HepG2 (cell line): ENCODE data around the gene SVIP. TPM values are rescaled to one million over a fixed set of nuclear protein-coding genes. Genes with fewer than 3 reads are reported as not detected.
A peak's percentile ranks its signal among the peaks of the same experiment; 100 is the strongest.

Source experiments
- ATAC-seq: fragments of 200-7000 bp; cut with Tn5 transposase; 3 replicates; pipeline ENCODE4 v1.9.1; 2020; ENCODE audit warnings: mild to moderate bottlenecking, moderate library complexity
- BruUV-seq: library from RNA; stranded (reverse); fragments of 400-500 nt; replicated peaks from 2 replicates; lab custom pipeline; 2021; lab: Mats Ljungman, UMichigan
- CTCF ChIA-PET: fragments of 300-600 bp; formaldehyde crosslinking; extraction: SDS; loops from one replicate; lab custom pipeline; 2021; ENCODE audit warnings: low total read pairs, inconsistent platforms, low intra/inter-chr PET ratio; lab: Yijun Ruan, JAX
- POLR2A ChIA-PET: fragments of 350-600 bp; sonication (Branson Sonifier 250); formaldehyde crosslinking; loops from one replicate; lab custom pipeline; 2020; ENCODE audit warnings: antibody characterized with exemption, inconsistent platforms; lab: Yijun Ruan, JAX
- DNase-seq: peaks from one replicate; pipeline ENCODE4 v3.0.0-alpha.2; 2015; ENCODE audit warnings: low spot score
- FAIRE-seq: peaks from 3 replicates; lab custom pipeline; 2011; peaks lifted over from hg19 to GRCh38; lab: Jason Lieb, UNC
- H2AFZ ChIP-seq: one replicate; pipeline ENCODE4 v1.6.1; 2011; ENCODE audit warnings: low read length, inconsistent platforms
- H3K27ac ChIP-seq: fragments of 300-600 bp; 3 replicates; pipeline ENCODE4 v1.8.0; 2011; ENCODE audit warnings: mixed run types, mild to moderate bottlenecking, mixed read lengths, low read length, inconsistent platforms; ENCODE audit not compliant: insufficient read depth; ENCODE audit errors: extremely low read length
- H3K27me3 ChIP-seq, 2 experiments: fragments of 200-600 bp in 1 of 2; 2 replicates in 1 of 2; 3 replicates in 1 of 2; pipeline versions ENCODE4 v1.6.0 to v1.8.0; 2011; ENCODE audit warnings: low read length in 2 of 2, mild to moderate bottlenecking in 2 of 2, moderate library complexity in 2 of 2, inconsistent platforms in 1 of 2; ENCODE audit not compliant: insufficient read depth in 2 of 2, control insufficient read depth in 1 of 2
- H3K36me3 ChIP-seq, 2 experiments: fragments of 200-600 bp in 1 of 2; replicated peaks in 1 of 2; 2 replicates in 1 of 2; 3 replicates in 1 of 2; pipeline versions ENCODE4 v1.5.1 to v1.8.0; 2011; ENCODE audit warnings: low read length in 2 of 2, inconsistent platforms in 1 of 2; ENCODE audit not compliant: insufficient read depth in 2 of 2, control insufficient read depth in 1 of 2
- H3K4me1 ChIP-seq: 2 replicates; pipeline ENCODE4 v1.5.1; 2012; ENCODE audit warnings: low read length, inconsistent platforms; ENCODE audit not compliant: insufficient read depth
- H3K4me2 ChIP-seq: 2 replicates; pipeline ENCODE4 v1.6.0; 2011; ENCODE audit warnings: low read depth, low read length, inconsistent platforms
- H3K4me3 ChIP-seq, 3 experiments: fragments of 200-600 bp in 1 of 3; sonication (generic), shearing (Covaris generic) in 1 of 3; replicated peaks in 1 of 3; 2 replicates each; pipeline ENCODE4 v1.5.1; 2011 to 2016; ENCODE audit warnings: low read length in 3 of 3, inconsistent platforms in 2 of 3, low read depth in 2 of 3, mild to moderate bottlenecking in 2 of 3, control low read depth in 1 of 3, mixed read lengths in 1 of 3; ENCODE audit not compliant: insufficient read depth in 1 of 3
- H3K79me2 ChIP-seq: one replicate; pipeline ENCODE4 v1.6.1; 2011; ENCODE audit warnings: low read length, inconsistent platforms; ENCODE audit not compliant: insufficient read depth
- H3K9ac ChIP-seq: 2 replicates; pipeline ENCODE4 v1.6.0; 2011; ENCODE audit warnings: mild to moderate bottlenecking, low read depth, low read length, inconsistent platforms; ENCODE audit not compliant: insufficient read depth
- H3K9me3 ChIP-seq: 2 replicates; pipeline ENCODE4 v1.5.1; 2012; ENCODE audit warnings: mild to moderate bottlenecking, low read length
- H4K20me1 ChIP-seq: 2 replicates; pipeline ENCODE4 v1.6.0; 2011; ENCODE audit warnings: inconsistent platforms, mild to moderate bottlenecking, low read length, moderate library complexity; ENCODE audit not compliant: insufficient read depth
- ADNP ChIP-seq: sonication (generic); formaldehyde crosslinking; IDR thresholded peaks from 2 replicates; pipeline ENCODE4 v1.4.0; 2020; ENCODE audit warnings: missing genetic modification reagents
- CEBPG ChIP-seq: IDR thresholded peaks from 2 replicates; pipeline ENCODE4 v1.6.1; 2016
- FOXJ3 ChIP-seq: sonication (generic); formaldehyde crosslinking; IDR thresholded peaks from 2 replicates; pipeline ENCODE4 v1.4.0; 2020; ENCODE audit warnings: missing genetic modification reagents, mild to moderate bottlenecking, borderline replicate concordance
- NR2C2 ChIP-seq: sonication (generic); formaldehyde crosslinking; IDR thresholded peaks from 2 replicates; pipeline ENCODE4 v1.4.0; 2020; ENCODE audit warnings: missing genetic modification reagents, mild to moderate bottlenecking, moderate library complexity, borderline replicate concordance
- REL ChIP-seq: sonication (generic); formaldehyde crosslinking; conservative IDR thresholded peaks from 2 replicates; pipeline ENCODE4 v1.8.0; 2022; ENCODE audit warnings: mild to moderate bottlenecking, missing genetic modification reagents, moderate library complexity
- SMAD3 ChIP-seq: sonication (generic); formaldehyde crosslinking; IDR thresholded peaks from 2 replicates; pipeline ENCODE4 v1.4.0; 2020; ENCODE audit warnings: missing genetic modification reagents
- ZNF264 ChIP-seq: sonication (generic); formaldehyde crosslinking; IDR thresholded peaks from 2 replicates; pipeline ENCODE4 v1.4.0; 2020; ENCODE audit warnings: missing genetic modification reagents
- WGBS: methylation state at CpG from one replicate; pipeline ENCODE4 v1.1.6; 2017; ENCODE audit warnings: low lambda C conversion rate; 5-methylcytosine and 5-hydroxymethylcytosine counted together
- in situ Hi-C: cut with HindIII; loops from 2 replicates; pipeline ENCODE4 v1.10.0; 2017; ENCODE audit warnings: low pct_unique_long_range_greater_than_20kb; ENCODE audit not compliant: extremely low pct_ligation_motif_present
- intact Hi-C: fragments of 100-400 bp; cut with micrococcal nuclease; formaldehyde crosslinking; loops from one replicate; pipeline ENCODE4 v1.10.0; 2022; ENCODE audit not compliant: unreplicated experiment
- polyA plus RNA-seq, 8 experiments: library from polyadenylated mRNA; depleted of rRNA in 3 of 8; stranded (reverse) in 7 of 8; unstranded in 1 of 8; fragments of >200 nt; fragmentation: Illumina TruSeq in 4 of 8; extraction: Trizol in 4 of 8; gene quantifications; 2 replicates each; pipeline versions ENCODE4 v1.2.1 to v1.2.3, GENCODE V29; 2011 to 2016; ENCODE audit warnings: low read depth in 4 of 8, missing spikeins in 1 of 8, mixed read lengths in 1 of 8; ENCODE audit not compliant: insufficient read depth in 1 of 8
- total RNA-seq, 5 experiments: library from RNA; depleted of rRNA; stranded (reverse); fragments of >200 nt; fragmentation: Illumina TruSeq; extraction: Trizol; gene quantifications; 2 replicates each; pipeline ENCODE4 v1.2.3, GENCODE V29; 2016; ENCODE audit warnings: low read depth in 1 of 5
- TF ChIP-seq, protein P1 (sequence below), 2 experiments: fragments of 450-650 bp in 1 of 2; sonication (generic) in 1 of 2; formaldehyde crosslinking; IDR thresholded peaks; 2 replicates each; pipeline versions ENCODE4 v1.5.0 to v1.8.0; 2020 to 2022; ENCODE audit warnings: mild to moderate bottlenecking in 1 of 2, missing genetic modification reagents in 1 of 2
- TF ChIP-seq, protein P2 (sequence below): sonication (generic); formaldehyde crosslinking; IDR thresholded peaks from 2 replicates; pipeline ENCODE4 v1.5.1; 2020; ENCODE audit warnings: mild to moderate bottlenecking, missing genetic modification reagents, moderate library complexity
- TF ChIP-seq, protein P3 (sequence below): IDR thresholded peaks from 2 replicates; pipeline ENCODE4 v1.6.1; 2016; ENCODE audit warnings: missing compliant biosample characterization, missing genetic modification reagents, borderline replicate concordance
- TF ChIP-seq, protein P4 (sequence below): sonication (generic); formaldehyde crosslinking; IDR thresholded peaks from one replicate; pipeline ENCODE4 v1.5.1; 2020; ENCODE audit warnings: mild to moderate bottlenecking, missing genetic modification reagents; ENCODE audit errors: not compliant biosample characterization

The SVIP gene
- total and polyA plus RNA-seq, 2 of the 13 experiments (the other 11 are each of a cell fraction or from before 2014, with no cell fraction given), result 6.3 to 27.2 TPM

DNA sequence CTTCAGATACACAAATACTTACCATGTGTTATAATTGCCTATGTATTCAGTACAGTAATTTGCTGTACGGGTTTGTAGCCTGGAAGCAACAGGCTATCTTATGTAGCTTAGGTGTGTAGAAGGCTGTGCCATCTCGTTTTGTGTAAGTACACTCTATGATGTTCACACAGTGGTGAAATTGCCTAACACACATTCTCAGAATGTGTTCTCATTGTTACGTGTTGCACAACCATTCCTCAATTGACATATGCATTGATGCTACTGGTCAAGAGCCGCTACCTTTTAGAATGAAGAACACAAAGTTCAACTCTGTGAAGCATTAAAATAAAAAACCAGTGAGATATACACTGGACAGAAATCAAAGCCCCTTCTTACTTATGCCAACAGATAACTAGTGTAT, 26.7 kb downstream of the SVIP start:
- H2AFZ ChIP-seq, result no peak overlapping the region
- ChIA-PET POLR2A (no interaction called here), CTCF (no interaction called here)
- H3K9me3 ChIP-seq, result no peaks in the 10 kb centered on the region
- no peaks in the 10 kb centered on the region for H3K79me2 ChIP-seq
- no peaks in the 10 kb centered on the region for H3K27me3 ChIP-seq
- intact Hi-C loops (no loop called here), in situ Hi-C loops (no loop called here)
- 65% methylated on average over 4 of the region's 4 CpGs for WGBS
- H3K9ac ChIP-seq, result no peak overlapping the region
- DNase-seq, result peak; percentile 76
- no peaks in the 10 kb centered on the region for H3K36me3 ChIP-seq
- no peaks in the 10 kb centered on the region for H4K20me1 ChIP-seq
- ATAC-seq, result peak; percentile 69
- no peak overlapping the region for H3K4me2 ChIP-seq
- H3K4me1 ChIP-seq, result peaks cover 10% of the 10 kb centered on the region
- H3K27ac ChIP-seq, result no peak overlapping the region
- H3K4me3 ChIP-seq, result no peak overlapping the region
- peak; percentile 68 for FAIRE-seq
- no TSS peak for BruUV-seq
- TF ChIP-seq ZNF264 (CRISPR knock-in tag), result no peak
- TF ChIP-seq, protein P1, sequence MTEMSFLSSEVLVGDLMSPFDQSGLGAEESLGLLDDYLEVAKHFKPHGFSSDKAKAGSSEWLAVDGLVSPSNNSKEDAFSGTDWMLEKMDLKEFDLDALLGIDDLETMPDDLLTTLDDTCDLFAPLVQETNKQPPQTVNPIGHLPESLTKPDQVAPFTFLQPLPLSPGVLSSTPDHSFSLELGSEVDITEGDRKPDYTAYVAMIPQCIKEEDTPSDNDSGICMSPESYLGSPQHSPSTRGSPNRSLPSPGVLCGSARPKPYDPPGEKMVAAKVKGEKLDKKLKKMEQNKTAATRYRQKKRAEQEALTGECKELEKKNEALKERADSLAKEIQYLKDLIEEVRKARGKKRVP (CRISPR knock-in tag; IDR thresholded peaks at IDR 0.05), result no peak
- no peak for TF ChIP-seq SMAD3 (CRISPR knock-in tag)
- TF ChIP-seq, protein P2, sequence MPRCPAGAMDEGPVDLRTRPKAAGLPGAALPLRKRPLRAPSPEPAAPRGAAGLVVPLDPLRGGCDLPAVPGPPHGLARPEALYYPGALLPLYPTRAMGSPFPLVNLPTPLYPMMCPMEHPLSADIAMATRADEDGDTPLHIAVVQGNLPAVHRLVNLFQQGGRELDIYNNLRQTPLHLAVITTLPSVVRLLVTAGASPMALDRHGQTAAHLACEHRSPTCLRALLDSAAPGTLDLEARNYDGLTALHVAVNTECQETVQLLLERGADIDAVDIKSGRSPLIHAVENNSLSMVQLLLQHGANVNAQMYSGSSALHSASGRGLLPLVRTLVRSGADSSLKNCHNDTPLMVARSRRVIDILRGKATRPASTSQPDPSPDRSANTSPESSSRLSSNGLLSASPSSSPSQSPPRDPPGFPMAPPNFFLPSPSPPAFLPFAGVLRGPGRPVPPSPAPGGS (CRISPR knock-in tag), result no peak
- TF ChIP-seq ADNP, result no peak
- no peak for TF ChIP-seq REL (CRISPR knock-in tag)
- TF ChIP-seq, protein P3, sequence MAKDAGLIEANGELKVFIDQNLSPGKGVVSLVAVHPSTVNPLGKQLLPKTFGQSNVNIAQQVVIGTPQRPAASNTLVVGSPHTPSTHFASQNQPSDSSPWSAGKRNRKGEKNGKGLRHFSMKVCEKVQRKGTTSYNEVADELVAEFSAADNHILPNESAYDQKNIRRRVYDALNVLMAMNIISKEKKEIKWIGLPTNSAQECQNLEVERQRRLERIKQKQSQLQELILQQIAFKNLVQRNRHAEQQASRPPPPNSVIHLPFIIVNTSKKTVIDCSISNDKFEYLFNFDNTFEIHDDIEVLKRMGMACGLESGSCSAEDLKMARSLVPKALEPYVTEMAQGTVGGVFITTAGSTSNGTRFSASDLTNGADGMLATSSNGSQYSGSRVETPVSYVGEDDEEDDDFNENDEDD (CRISPR knock-in tag), result no peak
- TF ChIP-seq, protein P4, sequence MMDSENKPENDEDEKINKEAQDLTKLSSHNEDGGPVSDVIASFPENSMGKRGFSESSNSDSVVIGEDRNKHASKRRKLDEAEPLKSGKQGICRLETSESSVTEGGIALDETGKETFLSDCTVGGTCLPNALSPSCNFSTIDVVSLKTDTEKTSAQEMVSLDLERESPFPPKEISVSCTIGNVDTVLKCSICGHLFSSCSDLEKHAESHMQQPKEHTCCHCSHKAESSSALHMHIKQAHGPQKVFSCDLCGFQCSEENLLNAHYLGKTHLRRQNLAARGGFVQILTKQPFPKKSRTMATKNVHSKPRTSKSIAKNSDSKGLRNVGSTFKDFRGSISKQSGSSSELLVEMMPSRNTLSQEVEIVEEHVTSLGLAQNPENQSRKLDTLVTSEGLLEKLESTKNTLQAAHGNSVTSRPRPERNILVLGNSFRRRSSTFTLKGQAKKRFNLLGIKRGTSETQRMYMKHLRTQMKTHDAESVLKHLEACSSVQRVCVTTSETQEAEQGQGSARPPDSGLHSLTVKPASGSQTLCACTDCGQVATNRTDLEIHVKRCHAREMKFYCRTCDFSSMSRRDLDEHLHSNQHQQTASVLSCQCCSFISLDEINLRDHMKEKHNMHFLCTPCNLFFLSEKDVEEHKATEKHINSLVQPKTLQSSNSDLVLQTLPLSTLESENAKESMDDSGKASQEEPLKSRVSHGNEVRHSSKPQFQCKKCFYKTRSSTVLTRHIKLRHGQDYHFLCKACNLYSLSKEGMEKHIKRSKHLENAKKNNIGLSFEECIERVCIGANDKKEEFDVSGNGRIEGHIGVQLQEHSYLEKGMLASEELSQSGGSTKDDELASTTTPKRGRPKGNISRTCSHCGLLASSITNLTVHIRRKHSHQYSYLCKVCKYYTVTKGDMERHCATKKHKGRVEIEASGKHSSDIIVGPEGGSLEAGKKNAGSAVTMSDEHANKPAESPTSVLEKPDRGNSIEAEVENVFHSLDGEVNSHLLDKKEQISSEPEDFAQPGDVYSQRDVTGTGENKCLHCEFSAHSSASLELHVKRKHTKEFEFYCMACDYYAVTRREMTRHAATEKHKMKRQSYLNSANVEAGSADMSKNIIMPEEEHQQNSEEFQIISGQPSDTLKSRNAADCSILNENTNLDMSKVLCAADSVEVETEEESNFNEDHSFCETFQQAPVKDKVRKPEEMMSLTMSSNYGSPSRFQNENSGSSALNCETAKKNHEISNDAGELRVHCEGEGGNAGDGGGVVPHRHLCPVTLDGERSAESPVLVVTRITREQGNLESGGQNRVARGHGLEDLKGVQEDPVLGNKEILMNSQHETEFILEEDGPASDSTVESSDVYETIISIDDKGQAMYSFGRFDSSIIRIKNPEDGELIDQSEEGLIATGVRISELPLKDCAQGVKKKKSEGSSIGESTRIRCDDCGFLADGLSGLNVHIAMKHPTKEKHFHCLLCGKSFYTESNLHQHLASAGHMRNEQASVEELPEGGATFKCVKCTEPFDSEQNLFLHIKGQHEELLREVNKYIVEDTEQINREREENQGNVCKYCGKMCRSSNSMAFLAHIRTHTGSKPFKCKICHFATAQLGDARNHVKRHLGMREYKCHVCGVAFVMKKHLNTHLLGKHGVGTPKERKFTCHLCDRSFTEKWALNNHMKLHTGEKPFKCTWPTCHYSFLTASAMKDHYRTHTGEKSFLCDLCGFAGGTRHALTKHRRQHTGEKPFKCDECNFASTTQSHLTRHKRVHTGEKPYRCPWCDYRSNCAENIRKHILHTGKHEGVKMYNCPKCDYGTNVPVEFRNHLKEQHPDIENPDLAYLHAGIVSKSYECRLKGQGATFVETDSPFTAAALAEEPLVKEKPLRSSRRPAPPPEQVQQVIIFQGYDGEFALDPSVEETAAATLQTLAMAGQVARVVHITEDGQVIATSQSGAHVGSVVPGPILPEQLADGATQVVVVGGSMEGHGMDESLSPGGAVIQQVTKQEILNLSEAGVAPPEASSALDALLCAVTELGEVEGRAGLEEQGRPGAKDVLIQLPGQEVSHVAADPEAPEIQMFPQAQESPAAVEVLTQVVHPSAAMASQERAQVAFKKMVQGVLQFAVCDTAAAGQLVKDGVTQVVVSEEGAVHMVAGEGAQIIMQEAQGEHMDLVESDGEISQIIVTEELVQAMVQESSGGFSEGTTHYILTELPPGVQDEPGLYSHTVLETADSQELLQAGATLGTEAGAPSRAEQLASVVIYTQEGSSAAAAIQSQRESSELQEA, result no peak
- peak; percentile 91 for TF ChIP-seq CEBPG (CRISPR knock-in tag)
- TF ChIP-seq FOXJ3 (CRISPR knock-in tag), result no peak
- no peak for TF ChIP-seq NR2C2 (CRISPR knock-in tag)
